B cell (primary cell): ENCODE measurements around the gene KLF7. TPM values are rescaled to one million over a fixed set of nuclear protein-coding genes. Genes with fewer than 3 reads are reported as not detected.
A peak's percentile ranks its signal among the peaks of the same experiment; 100 is the strongest.

ENCODE experiments used
- ATAC-seq: fragments of 200-7000 bp; cut with Tn5 transposase; one replicate; pipeline ENCODE4 v1.10.0; 2021; ENCODE audit warnings: low read depth, mild to moderate bottlenecking, moderate number of reproducible peaks, moderate library complexity
- CTCF ChIA-PET: fragments of 350-600 bp; sonication (Branson Sonifier 250); formaldehyde crosslinking; loops from one replicate; lab custom pipeline; 2021; ENCODE audit warnings: antibody characterized with exemption, inconsistent platforms; lab: Charles Lee
- POLR2A ChIA-PET: fragments of 350-600 bp; sonication (Branson Sonifier 250); formaldehyde crosslinking; loops from one replicate; lab custom pipeline; 2021; ENCODE audit warnings: antibody characterized with exemption; lab: Charles Lee
- DNase-seq: peaks from one replicate; pipeline ENCODE4 v3.0.0; 2013
- H2AFZ ChIP-seq: 2 replicates; pipeline ENCODE4 v1.6.1; 2012; ENCODE audit warnings: mild to moderate bottlenecking, low read depth, low read length; ENCODE audit not compliant: insufficient read depth, poor library complexity, severe bottlenecking
- H3K27ac ChIP-seq, 2 donors: 1 replicate in 1 of 2; 2 replicates in 1 of 2; pipeline ENCODE4 v1.5.1; 2012 to 2013; ENCODE audit warnings: low read length in 2 of 2, mild to moderate bottlenecking in 2 of 2, moderate library complexity in 1 of 2
- H3K27me3 ChIP-seq, 4 experiments: fragments of 200-600 bp in 1 of 4; sonication (generic) in 1 of 4; replicated peaks in 1 of 4; 1 replicate in 2 of 4; 2 replicates in 2 of 4; pipeline versions ENCODE4 v1.6.1 to v1.7.0; 2013 to 2016; ENCODE audit warnings: low read length in 3 of 4, mild to moderate bottlenecking in 2 of 4, mixed read lengths in 1 of 4, moderate library complexity in 1 of 4; ENCODE audit not compliant: insufficient read depth in 4 of 4, control insufficient read depth in 3 of 4; ENCODE audit errors: control extremely low read depth in 1 of 4
- H3K36me3 ChIP-seq, 2 experiments: replicated peaks in 1 of 2; 1 replicate in 1 of 2; 2 replicates in 1 of 2; pipeline versions ENCODE4 v1.6.1 to v1.7.1; 2013; ENCODE audit warnings: low read length in 1 of 2; ENCODE audit not compliant: insufficient read depth in 2 of 2, control insufficient read depth in 1 of 2; ENCODE audit errors: control extremely low read depth in 1 of 2, extremely low read depth in 1 of 2
- H3K4me1 ChIP-seq, 2 donors: fragments of 200-600 bp in 1 of 2; sonication (generic) in 1 of 2; 1 replicate in 1 of 2; 2 replicates in 1 of 2; pipeline versions ENCODE4 v1.5.1 to v1.6.1; 2013 to 2017; ENCODE audit warnings: low read length in 2 of 2; ENCODE audit not compliant: control insufficient read depth in 2 of 2, insufficient read depth in 2 of 2
- H3K4me2 ChIP-seq: replicated peaks from 2 replicates; pipeline ENCODE3; 2012; ENCODE audit warnings: mild to moderate bottlenecking, low read depth, low read length; ENCODE audit not compliant: poor library complexity, severe bottlenecking
- H3K4me3 ChIP-seq, 5 experiments: fragments of 200-600 bp in 1 of 5; sonication (generic) in 1 of 5; 1 replicate in 3 of 5; 2 replicates in 2 of 5; pipeline versions ENCODE4 v1.5.1 to v1.7.0; 2011 to 2016; ENCODE audit warnings: low read length in 4 of 5, mild to moderate bottlenecking in 4 of 5, low read depth in 2 of 5, control low read depth in 1 of 5, moderate library complexity in 1 of 5; ENCODE audit not compliant: insufficient read depth in 1 of 5; ENCODE audit errors: control extremely low read depth in 1 of 5, extremely low read depth in 1 of 5
- H3K79me2 ChIP-seq: fragments of 200-600 bp; sonication (generic); one replicate; pipeline ENCODE4 v1.6.0; 2016; ENCODE audit warnings: low read length; ENCODE audit not compliant: control insufficient read depth, insufficient read depth
- H3K9ac ChIP-seq: fragments of 200-600 bp; sonication (generic); 2 replicates; pipeline ENCODE4 v1.6.1; 2017; ENCODE audit warnings: mild to moderate bottlenecking, low read length, moderate library complexity
- H3K9me3 ChIP-seq, 3 donors: one replicate each; pipeline versions ENCODE4 v1.6.1 to v1.7.1; 2013; ENCODE audit warnings: low read length in 2 of 3; ENCODE audit not compliant: control insufficient read depth in 2 of 3, insufficient read depth in 1 of 3; ENCODE audit errors: control extremely low read depth in 1 of 3
- H4K20me1 ChIP-seq: 2 replicates; pipeline ENCODE4 v1.6.0; 2012; ENCODE audit warnings: mild to moderate bottlenecking, low read length; ENCODE audit not compliant: insufficient read depth, control insufficient read depth, poor library complexity, severe bottlenecking
- H3K27ac Mint-ChIP-seq: one replicate; pipeline ENCODE4 v1.8.0; 2021; ENCODE audit warnings: mixed read lengths
- H3K27me3 Mint-ChIP-seq: one replicate; pipeline ENCODE4 v1.8.0; 2021; ENCODE audit warnings: mixed read lengths
- H3K4me1 Mint-ChIP-seq: one replicate; pipeline ENCODE4 v1.8.0; 2021; ENCODE audit warnings: mixed read lengths
- H3K4me3 Mint-ChIP-seq: one replicate; pipeline ENCODE4 v1.8.0; 2021; ENCODE audit warnings: mixed read lengths
- H3K9me3 Mint-ChIP-seq: one replicate; pipeline ENCODE4 v1.8.0; 2022; ENCODE audit warnings: mixed read lengths; ENCODE audit not compliant: insufficient read depth
- CTCF ChIP-seq: fragments of 200-600 bp; IDR thresholded peaks from one replicate; pipeline ENCODE4 v1.8.0; 2022; ENCODE audit warnings: antibody characterized with exemption, mild to moderate bottlenecking
- EZH2 ChIP-seq: IDR thresholded peaks from 2 replicates; pipeline ENCODE4 v1.6.1; 2012; ENCODE audit warnings: borderline replicate concordance, low read depth, mild to moderate bottlenecking, moderate library complexity, low read length; ENCODE audit not compliant: insufficient read depth, poor library complexity, severe bottlenecking
- WGBS: methylation state at CpG from one replicate; pipeline ENCODE4 v1.1.5; 2013; ENCODE audit warnings: missing lambda C conversion rate; ENCODE audit not compliant: insufficient coverage; 5-methylcytosine and 5-hydroxymethylcytosine counted together
- intact Hi-C: fragments of 100-400 bp; cut with micrococcal nuclease; formaldehyde crosslinking; loops from one replicate; pipeline ENCODE4 v1.10.0; 2022
- polyA plus RNA-seq: library from polyadenylated mRNA; depleted of rRNA; stranded (reverse); fragments of >200 nt; gene quantifications from 2 replicates; pipeline ENCODE4 v1.2.3, GENCODE V29; 2012
- total RNA-seq, 2 donors: library from RNA; stranded (reverse); fragments of 120-200 nt in 1 of 2; gene quantifications; 1 replicate in 1 of 2; 2 replicates in 1 of 2; pipeline versions ENCODE4 v1.2.3 to v1.2.4, GENCODE V29; 2013 to 2022

The KLF7 gene
- total and polyA plus RNA-seq, 2 donors (not counting 1 experiment from before 2014, with no cell fraction given), result 46.2 to 93.2 TPM

GRCh38 chr2:207138627-207139297 lies 27.0 kb downstream of the KLF7 start:
- peaks cover 10% of the 10 kb centered on the region for H4K20me1 ChIP-seq
- intact Hi-C loops, result no loop called here
- ChIA-PET CTCF (no interaction called here), POLR2A (no interaction called here)
- no peak overlapping the region for H3K27ac Mint-ChIP-seq
- H3K4me3 Mint-ChIP-seq, result no peak overlapping the region
- H3K4me1 Mint-ChIP-seq, result peaks cover 71% of the 10 kb centered on the region
- H3K4me2 ChIP-seq, result no peak overlapping the region
- no peaks in the 10 kb centered on the region for H3K9me3 ChIP-seq
- no peak for DNase-seq
- H3K4me1 ChIP-seq, result peaks cover 47 to 56% of the 10 kb centered on the region in 2 donors
- H3K27me3 ChIP-seq, result no peaks in the 10 kb centered on the region
- H3K36me3 ChIP-seq, result peaks cover 0 to 11% of the 10 kb centered on the region in 2 experiments
- no peaks in the 10 kb centered on the region for H3K9me3 Mint-ChIP-seq
- H2AFZ ChIP-seq, result no peak overlapping the region
- H3K27ac ChIP-seq, result no peak overlapping the region
- H3K9ac ChIP-seq, result no peak overlapping the region
- 100% methylated on average over 5 of the region's 9 CpGs for WGBS
- ATAC-seq, result no peak
- TF ChIP-seq EZH2 (no peak), CTCF (no peak)
- H3K4me3 ChIP-seq, result no peak overlapping the region
- H3K79me2 ChIP-seq, result peaks cover 85% of the 10 kb centered on the region
- H3K27me3 Mint-ChIP-seq, result no peaks in the 10 kb centered on the region

- ChIA-PET CTCF (no interaction called here), POLR2A (no interaction called here)
- no peaks in the 10 kb centered on the region for H3K9me3 Mint-ChIP-seq
- peaks cover 41 to 52% of the 10 kb centered on the region in 2 donors for H3K4me1 ChIP-seq
- H3K4me2 ChIP-seq, result no peak overlapping the region
- no peak overlapping the region for H3K4me3 Mint-ChIP-seq
- TF ChIP-seq EZH2, result no peak
- no peak for TF ChIP-seq CTCF
- H3K79me2 ChIP-seq, result peaks cover 95% of the 10 kb centered on the region
- H3K4me1 Mint-ChIP-seq, result peaks cover 69% of the 10 kb centered on the region
- H3K9me3 ChIP-seq, result no peaks in the 10 kb centered on the region
- peak overlapping the region; percentile 5 for H3K27ac Mint-ChIP-seq
- no peak overlapping the region for H3K4me3 ChIP-seq
- WGBS, result 100% methylated on average over 1 of the region's 2 CpGs
- no peak for ATAC-seq
- H3K9ac ChIP-seq, result no peak overlapping the region
- H4K20me1 ChIP-seq, result peaks cover 20% of the 10 kb centered on the region
- DNase-seq, result no peak
- intact Hi-C loops, result no loop called here
- H3K27me3 Mint-ChIP-seq, result no peaks in the 10 kb centered on the region
- peaks cover 0 to 11% of the 10 kb centered on the region in 2 experiments for H3K36me3 ChIP-seq
- H3K27me3 ChIP-seq, result no peaks in the 10 kb centered on the region
- H3K27ac ChIP-seq, result no peak overlapping the region
- no peak overlapping the region for H2AFZ ChIP-seq
Measured at GRCh38 chr2:207137596-207138337, 28.0 kb downstream of the KLF7 start.
